ENCODE results near the gene BTC. TPM values are rescaled to one million over a fixed set of nuclear protein-coding genes. Genes with fewer than 3 reads are reported as not detected.

The BTC gene
- total RNA-seq, 1 experiment from 2014 or later: 4.5 TPM

- peaks cover 9% of the 10 kb centered on the region for H3K9me3 ChIP-seq (ENCODE audit: insufficient read depth, low read depth)
- no peak overlapping the region for H3K4me3 ChIP-seq
- BruUV-seq (replicated peaks): no TSS peak
- peaks cover 11% of the 10 kb centered on the region for H3K4me1 ChIP-seq (replicated peaks; ENCODE audit: insufficient read depth)
- TF ChIP-seq EZH2 (IDR thresholded peaks at IDR 0.05; ENCODE audit: low read depth) (no peak), CTCF (conservative IDR thresholded peaks at IDR 0.05) (no peak)
- H3K27ac ChIP-seq: no peak overlapping the region
- ChIA-PET POLR2A (ENCODE audit: unreplicated experiment) (no interaction called here), CTCF (no interaction called here)
- no peaks in the 10 kb centered on the region for H3K36me3 ChIP-seq (ENCODE audit: low read depth)
- H3K4me2 ChIP-seq: no peak overlapping the region
- no peaks in the 10 kb centered on the region for H3K9me2 ChIP-seq (ENCODE audit: insufficient read depth)
- no peaks in the 10 kb centered on the region for H3K79me2 ChIP-seq (ENCODE audit: low read depth)
- no peaks in the 10 kb centered on the region for H4K20me1 ChIP-seq (ENCODE audit: insufficient read depth)
- no peaks in the 10 kb centered on the region for H3K27me3 ChIP-seq (ENCODE audit: insufficient read depth, low read depth)
- no peaks in the 10 kb centered on the region for H3F3A ChIP-seq (ENCODE audit: insufficient read depth, low read depth)
- no peak overlapping the region for H2AFZ ChIP-seq
- intact Hi-C loops (cut with micrococcal nuclease; ENCODE audit: unreplicated experiment): loop anchor here (10.0 kb wide), 1 partner anchor 416 kb away; no protein-coding TSS in a partner anchor
- no peak for DNase-seq
Measured at GRCh38 chr4:74790652-74791051, 3.7 kb downstream of the BTC start.

- Histone ChIP-seq H3F3A (ENCODE audit: insufficient read depth, low read depth) (no peaks in the 10 kb centered on the region), H3K4me2 (no peak overlapping the region), H3K79me2 (ENCODE audit: low read depth) (no peaks in the 10 kb centered on the region), H3K4me3 (no peak overlapping the region), H2AFZ (no peak overlapping the region), H3K9me2 (ENCODE audit: insufficient read depth) (no peaks in the 10 kb centered on the region), H4K20me1 (ENCODE audit: insufficient read depth) (no peaks in the 10 kb centered on the region), H3K4me1 (replicated peaks; ENCODE audit: insufficient read depth) (peaks cover 11% of the 10 kb centered on the region), H3K27ac (no peak overlapping the region), H3K27me3 (ENCODE audit: insufficient read depth, low read depth) (no peaks in the 10 kb centered on the region), H3K9me3 (ENCODE audit: insufficient read depth, low read depth) (peaks cover 9% of the 10 kb centered on the region), H3K36me3 (ENCODE audit: low read depth) (no peaks in the 10 kb centered on the region)
- ChIA-PET POLR2A (ENCODE audit: unreplicated experiment) (no interaction called here), CTCF (no interaction called here)
- no TSS peak for BruUV-seq (replicated peaks)
- no peak for TF ChIP-seq EZH2 (IDR thresholded peaks at IDR 0.05; ENCODE audit: low read depth)
- no peak for TF ChIP-seq CTCF (conservative IDR thresholded peaks at IDR 0.05)
- intact Hi-C loops (cut with micrococcal nuclease; ENCODE audit: unreplicated experiment): no loop called here
- no peak for DNase-seq
Measured at GRCh38 chr4:74789518-74789917, 4.8 kb downstream of the BTC start.

- TF ChIP-seq CTCF (conservative IDR thresholded peaks at IDR 0.05): no peak
- no peak for TF ChIP-seq EZH2 (IDR thresholded peaks at IDR 0.05; ENCODE audit: low read depth)
- BruUV-seq (replicated peaks): no TSS peak
- Histone ChIP-seq H3K79me2 (ENCODE audit: low read depth) (no peaks in the 10 kb centered on the region), H4K20me1 (ENCODE audit: insufficient read depth) (no peaks in the 10 kb centered on the region), H3F3A (ENCODE audit: insufficient read depth, low read depth) (no peaks in the 10 kb centered on the region), H3K27ac (no peak overlapping the region), H2AFZ (no peak overlapping the region), H3K4me1 (replicated peaks; ENCODE audit: insufficient read depth) (no peaks in the 10 kb centered on the region), H3K27me3 (ENCODE audit: insufficient read depth, low read depth) (no peaks in the 10 kb centered on the region), H3K36me3 (ENCODE audit: low read depth) (no peaks in the 10 kb centered on the region), H3K4me2 (no peak overlapping the region), H3K9me3 (ENCODE audit: insufficient read depth, low read depth) (0 out of 2 replicates have a peak, but pooled peaks cover 2% of the 10 kb centered on the region), H3K9me2 (ENCODE audit: insufficient read depth) (no peaks in the 10 kb centered on the region), H3K4me3 (no peak overlapping the region)
- ChIA-PET CTCF (no interaction called here), POLR2A (ENCODE audit: unreplicated experiment) (no interaction called here)
- intact Hi-C loops (cut with micrococcal nuclease; ENCODE audit: unreplicated experiment): no loop called here
- no peak for DNase-seq
Measured at GRCh38 chr4:74777531-74777930, 16.8 kb downstream of the BTC start.
